GM21515 (cell line): ENCODE data around the gene MAML2.

Experiments used
- ATAC-seq: cut with Tn5 transposase; IDR thresholded peaks from one replicate; pipeline ENCODE4 v1.9.1; 2021; ENCODE audit not compliant: unreplicated experiment

The MAML2 gene

DNA sequence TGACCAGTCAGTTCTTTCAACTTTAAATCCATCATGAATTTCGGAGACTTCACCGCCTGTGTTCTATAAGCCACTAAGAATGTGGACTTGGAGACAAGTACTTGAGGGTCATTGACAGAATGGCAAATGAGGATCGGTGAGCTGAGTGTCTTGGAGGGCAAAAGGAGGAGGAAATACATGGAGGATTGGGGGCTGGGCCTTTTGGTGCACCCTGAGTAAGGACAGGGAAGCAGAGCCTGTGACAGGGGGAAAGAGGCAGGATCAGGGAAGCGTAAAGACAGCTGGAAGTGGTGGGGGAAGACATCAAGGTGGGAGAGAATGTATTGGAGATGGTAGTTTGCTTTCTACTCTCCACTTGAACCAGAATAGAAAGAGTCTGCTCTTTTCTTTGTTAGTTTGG lies 348.7 kb downstream of the MAML2 start:
- no peak for ATAC-seq

DNA sequence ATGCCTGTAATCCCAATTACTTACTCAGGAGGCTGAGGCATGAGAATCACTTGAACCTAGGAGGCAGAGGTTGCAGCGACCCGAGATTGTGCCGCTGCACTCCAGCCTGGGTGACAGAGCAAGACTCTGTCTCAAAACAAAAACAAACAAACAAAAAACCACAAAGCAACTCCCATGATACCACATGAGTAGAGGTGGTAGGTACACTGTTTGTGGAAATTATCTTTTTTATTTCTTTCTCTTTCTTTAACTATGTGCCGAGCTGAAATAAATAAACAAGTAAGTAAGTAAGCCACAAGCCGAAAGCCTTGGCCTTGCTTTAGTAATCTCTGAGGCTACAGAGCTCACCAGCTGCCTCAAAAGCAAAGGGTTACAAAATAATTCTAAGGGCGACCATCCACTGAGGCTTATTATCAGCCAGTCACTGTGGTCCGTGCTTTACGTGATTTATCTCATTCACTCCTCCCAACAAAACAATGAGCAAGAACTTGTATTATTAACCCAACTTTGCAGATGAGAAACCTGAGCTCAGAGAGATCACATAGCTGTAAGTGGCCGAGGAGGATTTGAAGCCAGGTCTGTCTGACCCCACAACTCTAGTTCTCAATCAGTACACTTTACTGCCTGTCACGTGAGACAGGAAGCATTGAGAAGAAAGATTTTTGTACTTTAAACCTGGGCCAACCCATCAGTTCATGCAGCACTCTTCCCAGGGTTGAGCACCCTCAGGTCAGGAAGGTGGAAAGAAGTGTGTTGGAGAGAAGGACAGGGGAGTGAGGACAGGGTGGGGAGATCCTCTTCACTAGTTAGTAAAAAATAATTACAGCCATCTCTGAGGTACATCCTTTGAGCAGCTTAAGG lies 349.3 kb downstream of the MAML2 start:
- ATAC-seq: no peak

DNA sequence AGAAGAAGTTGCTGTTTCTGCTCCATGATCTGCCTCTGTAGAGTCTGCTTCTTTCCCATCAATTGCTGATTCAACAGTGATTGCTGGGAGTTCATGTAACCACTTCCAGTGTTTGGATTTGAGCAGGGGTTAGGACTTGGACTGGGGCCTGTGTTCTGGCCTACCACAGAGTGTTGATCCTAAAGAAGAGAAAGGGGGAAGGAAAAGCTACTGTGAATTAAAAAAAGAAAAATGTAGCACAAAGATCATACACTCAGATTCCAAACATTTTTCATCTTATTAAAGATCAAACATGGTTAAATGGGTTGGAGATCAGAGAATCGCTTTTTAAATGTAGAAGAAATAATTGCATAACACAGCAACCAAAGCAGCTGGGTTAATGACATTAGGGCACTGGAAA lies 351.4 kb downstream of the MAML2 start:
- ATAC-seq: no peak

DNA sequence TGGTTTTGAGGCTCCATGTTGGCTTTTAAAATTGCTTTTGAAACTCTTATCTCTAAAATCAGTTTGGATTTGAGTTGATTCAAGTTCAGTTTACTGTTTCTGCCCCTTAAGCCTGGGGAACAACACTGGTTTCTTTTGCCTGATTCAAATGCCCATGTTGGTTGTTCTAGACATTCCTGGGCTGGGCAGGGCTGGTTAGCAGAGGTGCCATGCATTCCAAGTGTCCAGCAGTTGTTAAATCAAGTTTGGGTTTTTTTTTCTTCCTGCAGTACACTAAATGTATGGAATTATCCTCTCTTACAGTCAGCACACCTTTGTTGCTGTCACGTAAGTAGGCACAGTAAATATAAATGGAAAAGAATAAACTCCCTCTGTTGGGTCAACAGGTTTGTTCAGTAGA lies 351.9 kb downstream of the MAML2 start:
- ATAC-seq: no peak

DNA sequence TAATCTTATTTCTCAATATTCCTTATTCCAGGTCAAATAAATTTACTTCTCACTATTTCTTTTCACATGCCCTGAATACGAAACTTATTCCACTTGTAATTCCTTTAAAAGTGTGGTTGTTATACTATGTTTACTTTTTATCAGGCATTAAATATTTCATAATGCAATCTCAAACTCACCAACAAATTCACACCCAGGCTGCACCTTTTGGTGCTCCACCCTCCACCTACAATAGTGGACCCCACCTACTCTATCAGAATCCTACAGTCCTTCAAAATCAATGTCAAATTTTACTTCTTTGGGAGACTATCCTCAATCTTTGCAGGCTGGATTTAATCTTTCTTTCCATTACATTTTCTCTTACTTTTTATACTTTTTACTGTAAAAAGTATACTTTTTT lies 353.2 kb downstream of the MAML2 start:
- ATAC-seq: no peak

DNA sequence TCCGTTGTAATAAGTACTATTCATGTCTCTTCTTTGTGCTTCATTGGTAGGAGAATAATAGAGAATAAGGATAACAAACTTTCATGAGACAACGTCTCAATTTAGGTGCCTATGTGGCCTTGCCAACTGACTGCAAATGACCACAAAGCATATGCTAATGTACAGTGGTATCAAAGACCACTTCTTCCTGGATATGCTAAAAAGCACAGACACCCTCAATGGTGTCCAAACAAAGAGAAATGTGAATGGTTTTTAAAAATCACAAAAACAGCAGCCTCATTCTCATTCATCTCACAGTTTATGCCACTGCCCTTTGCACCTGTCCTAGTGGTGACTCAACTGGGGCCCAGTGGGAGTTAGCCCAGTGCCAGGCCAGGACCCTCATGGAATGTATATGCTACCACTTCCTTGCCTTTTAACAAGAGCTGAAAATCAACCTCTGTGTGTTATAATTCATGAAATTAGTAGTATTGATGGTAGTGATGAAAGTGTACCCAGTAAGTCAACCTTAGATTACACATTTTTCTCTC lies 353.9 kb downstream of the MAML2 start:
- no peak for ATAC-seq

DNA sequence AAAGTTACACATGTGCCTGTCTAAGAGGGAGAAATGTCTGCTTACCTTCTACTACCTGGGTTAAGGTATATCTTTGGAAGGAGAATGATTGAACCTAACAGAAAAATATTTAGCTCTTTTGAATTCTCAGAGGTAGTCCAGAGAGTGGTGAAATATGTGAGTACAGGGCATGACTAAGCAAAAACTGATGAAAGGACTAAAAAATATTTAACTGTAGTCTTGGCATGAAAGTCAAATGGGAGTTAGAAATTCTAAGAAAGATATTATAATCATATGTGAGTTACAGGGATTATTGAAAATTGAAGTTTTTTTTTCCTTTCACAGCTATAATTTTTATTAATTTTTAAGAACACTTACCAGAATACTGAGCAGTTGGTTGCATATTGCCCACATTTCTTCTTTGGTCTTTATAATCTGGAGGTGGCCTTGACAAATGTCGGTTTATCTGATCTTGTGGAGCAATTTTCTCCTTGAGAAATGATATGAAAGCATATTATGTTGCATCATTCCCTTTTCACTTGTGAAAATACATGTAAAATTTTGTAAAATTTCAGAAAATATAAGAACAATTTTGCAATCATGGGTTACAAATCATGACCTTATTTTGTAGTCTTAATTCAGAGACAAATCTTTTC lies 357.7 kb downstream of the MAML2 start:
- ATAC-seq: no peak

DNA sequence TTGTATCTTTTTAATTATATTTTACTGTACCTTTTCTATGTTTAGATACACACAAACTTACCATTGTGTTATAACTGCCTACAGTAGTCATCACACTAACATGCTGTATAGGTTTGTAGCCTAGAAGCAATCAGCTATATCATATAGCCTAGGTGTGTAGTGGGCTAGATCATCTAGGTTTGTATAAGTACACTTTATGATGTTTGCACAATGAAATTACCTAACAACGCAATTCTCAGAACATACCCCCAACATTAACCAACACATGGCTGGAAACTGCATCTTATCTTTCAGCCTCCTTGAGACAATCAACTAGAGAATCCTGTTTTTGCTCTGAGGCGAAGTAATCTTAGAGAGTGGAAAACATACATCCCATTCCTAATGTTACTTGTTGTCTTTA lies 358.9 kb downstream of the MAML2 start:
- ATAC-seq: no peak

DNA sequence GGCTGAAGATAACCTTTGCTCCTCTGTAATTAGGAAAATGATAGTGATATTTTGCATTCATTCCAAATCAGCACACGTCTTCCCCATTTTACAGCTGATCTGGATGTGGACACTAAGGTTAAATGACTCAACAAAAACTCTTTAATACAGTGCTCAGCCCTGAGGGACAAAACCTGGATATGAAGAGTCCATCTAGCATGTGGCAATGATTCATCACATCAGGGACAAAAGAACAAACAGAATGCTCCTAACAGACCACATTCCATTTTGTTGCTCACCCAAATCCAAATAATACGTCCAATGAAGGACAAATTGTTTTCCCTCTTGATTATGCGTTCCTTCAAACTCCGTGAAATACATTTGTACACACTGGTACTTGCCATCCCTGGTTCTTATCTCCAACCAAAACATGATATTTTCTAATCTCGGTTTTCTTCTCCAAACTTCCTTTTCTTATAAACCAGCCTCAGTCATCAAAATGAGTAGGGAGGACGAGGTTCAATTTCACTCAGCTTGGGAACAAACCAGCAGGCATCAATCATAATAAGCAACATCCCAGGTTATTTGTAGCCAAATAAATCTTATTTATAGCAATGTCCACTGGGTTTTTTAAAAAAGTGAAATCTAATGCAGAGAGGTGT lies 365.3 kb downstream of the MAML2 start:
- ATAC-seq: no peak

DNA sequence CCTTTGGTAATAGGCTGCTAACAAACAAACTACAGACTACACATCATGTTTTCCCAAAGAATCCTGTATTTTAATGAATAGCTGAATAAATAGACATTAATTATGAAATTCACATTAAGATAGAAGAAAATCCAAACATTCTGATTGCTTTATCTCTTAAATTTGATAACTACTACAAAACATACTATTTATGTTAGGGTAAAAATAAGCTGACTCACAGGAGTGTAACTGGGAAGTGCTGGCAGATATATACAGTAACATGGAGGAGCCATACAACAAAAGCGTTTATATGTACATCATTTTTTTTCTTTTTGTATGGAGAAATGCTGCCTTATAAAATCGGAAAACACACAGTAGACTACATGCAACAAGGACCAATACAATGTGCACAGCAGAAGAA lies 366.4 kb downstream of the MAML2 start:
- no peak for ATAC-seq

DNA sequence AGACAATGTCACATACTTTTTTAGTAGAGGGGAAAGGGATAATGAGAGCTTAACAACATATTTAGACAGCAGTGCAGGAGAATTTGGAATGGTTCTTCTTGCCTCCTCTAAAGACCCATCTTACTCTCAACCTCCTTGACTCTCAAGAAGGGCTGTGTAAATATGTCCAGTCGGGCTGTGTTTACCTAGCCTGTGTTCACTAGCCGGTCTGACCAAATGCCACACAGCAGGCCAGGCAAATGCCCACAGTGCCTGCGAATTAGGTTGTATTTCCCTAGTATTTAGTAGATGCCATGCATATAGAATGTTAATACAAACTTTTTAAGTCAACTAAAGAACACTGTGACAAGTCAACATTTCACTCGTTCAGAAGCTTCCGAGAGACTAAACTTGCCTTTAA lies 367.7 kb downstream of the MAML2 start:
- no peak for ATAC-seq

DNA sequence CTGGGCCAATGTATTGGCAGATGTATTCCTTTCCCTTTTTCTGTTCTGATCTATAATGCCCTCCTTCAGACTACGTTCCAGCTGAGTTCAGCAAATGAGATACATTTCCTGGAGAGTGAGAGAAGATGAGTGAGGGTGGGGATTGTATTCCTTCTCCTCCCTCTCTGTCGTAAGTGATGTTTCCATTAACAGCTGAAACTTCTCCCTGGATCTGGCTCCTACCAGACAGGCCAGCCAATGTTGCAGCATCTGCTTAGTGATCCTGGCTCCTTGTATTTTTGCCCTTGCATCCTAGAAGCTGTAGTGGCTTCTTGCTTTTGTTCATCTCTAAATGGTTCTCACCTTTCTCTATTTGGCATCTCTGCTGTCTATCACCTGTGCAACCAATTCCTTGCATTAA lies 370.9 kb downstream of the MAML2 start:
- no peak for ATAC-seq

DNA sequence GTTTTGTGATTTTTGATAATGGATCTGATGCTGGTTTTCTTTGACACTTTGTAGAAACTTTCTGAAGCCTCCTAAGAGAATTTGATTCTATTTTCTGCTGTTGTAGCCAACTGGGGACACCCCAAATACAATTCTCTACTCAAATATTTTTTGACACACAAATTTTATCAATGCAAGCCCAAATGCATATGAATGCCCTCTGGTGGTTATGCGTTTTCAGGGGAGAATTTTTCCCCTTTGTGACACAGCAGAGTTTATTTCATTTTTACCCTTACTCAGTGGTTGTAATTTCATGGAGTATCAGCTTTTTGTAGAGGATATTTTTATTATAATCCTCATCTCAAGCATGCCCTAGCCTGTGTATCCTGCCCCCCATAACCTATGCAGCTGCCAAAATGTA lies 374.4 kb downstream of the MAML2 start:
- ATAC-seq: no peak

DNA sequence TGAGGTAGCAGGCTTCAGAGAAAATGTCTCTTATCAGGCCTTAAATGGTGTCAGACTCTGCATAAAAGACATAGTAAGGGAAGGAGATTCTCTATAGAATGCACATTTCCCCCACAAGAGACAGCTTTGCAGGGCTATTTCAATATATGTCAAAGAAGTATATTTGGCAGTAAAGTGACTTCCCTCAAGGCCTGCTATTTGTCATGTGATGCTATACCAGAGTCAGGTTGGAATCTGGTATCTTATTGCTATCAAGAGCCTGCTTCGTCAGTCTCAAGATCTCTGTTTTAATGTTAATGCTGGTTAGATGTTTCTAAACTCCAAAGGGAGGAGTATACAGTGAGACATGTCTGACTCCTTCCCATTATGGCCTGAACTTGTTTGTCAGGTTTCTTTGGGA lies 378.7 kb downstream of the MAML2 start:
- ATAC-seq: no peak

DNA sequence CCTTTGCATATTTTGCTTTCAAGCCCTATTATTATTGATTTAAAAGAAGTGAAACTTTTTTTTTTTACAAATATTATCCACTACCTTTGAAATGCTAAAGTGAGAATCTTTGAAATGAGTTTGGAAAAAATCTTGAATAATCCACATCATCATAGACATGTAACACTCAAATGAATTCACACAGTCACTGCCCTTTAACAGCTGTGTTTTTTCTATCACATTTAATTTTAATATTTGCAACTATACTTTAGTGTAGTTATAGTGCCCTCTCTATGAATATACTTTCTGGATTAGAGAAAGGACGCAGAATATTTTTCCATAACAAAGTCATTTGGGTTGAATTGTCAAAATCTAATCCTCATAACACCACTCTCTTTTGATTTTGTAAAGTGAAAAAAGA lies 381.2 kb downstream of the MAML2 start:
- no peak for ATAC-seq

DNA sequence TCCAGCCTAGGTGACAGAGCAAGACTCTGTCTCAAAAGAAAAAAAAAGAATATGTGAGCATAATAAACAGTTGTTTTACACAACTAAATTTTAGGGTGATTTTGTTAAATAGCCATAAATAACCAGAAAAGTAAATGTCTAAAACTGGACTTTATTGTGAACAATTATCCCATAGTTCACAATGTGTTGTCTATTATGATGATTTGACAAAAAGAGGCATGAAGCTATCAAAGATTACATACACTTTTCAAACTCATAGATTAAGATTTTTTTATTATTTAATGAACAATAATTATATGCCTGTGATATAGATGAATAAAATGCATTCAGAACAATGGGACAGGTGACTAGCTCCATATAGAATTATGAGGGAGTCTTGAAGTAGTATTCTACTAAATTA lies 392.1 kb downstream of the MAML2 start:
- no peak for ATAC-seq

DNA sequence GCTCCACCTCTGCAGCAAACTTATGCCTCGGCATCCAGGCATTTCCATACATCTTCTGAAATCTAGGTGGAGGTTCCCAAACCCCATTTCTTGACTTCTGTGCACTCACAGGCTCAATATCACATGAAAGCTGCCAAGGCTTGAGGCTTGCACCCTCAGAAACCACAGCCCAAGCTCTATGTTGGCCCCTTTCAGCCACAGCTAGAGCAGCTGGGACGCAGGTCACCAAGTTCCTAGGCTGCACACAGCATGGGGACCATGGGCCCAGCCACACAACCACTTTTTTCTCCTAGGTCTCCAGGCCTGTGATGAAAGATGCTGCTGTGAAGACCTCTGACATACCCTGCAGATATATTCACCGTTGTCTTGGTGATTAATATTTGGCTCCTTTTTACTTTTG lies 394.4 kb downstream of the MAML2 start:
- ATAC-seq: no peak

DNA sequence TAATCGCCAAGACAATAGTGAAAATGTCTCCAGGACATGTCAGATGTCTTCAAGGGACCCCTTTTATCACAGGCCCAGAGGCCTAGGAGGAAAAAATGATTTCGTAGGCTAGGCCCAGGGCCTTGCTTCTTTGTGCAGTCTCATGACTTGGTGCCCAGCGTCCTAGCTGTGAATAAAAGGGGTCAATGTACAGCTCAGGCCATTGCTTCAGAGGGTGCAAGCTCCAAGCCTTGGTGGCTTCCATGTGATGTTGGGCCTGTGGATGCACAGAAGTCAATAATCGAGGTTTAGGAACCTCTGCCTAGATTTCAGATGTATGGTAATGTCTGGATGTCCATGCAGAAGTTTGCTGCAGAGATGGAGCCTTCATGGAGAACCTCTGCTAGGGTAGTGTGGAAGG lies 398.4 kb downstream of the MAML2 start:
- ATAC-seq: no peak

DNA sequence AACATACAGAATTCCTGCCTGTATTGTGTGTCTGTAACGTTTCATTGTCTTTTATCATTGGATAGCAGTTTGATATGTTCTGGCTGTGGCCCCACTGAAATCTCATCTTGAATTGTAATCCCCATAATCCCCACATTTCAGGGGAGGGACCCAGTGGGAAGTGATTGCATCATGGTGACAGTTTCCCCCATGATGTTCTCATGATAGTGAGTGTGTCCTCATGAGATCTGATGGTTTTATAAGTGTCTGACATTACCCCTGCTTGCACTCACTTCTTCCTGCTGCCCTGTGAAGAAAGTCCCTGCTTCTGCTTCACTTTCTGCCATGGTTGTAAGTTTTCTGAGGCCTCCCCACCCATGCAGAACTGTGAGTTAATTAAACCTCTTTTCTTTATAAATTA lies 399.4 kb downstream of the MAML2 start:
- ATAC-seq: no peak

DNA sequence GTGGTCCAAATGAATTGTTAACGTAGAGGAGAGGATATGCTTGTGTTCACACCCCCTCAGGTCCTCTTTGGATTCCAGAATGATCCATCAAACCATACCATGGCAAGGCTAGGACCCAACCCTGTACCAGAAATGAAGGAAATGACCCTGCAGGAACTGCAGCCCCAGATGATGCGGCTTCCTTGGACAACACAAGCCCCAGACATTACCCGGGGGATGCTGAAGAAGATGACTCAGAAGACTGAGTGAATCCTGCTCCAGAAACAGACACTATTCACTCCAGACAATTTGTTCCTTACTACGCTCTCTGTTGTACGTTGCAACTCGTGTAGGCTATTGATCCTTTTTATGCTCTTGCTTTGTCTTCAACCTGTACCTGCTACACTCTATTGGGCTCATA lies 403.9 kb downstream of the MAML2 start:
- ATAC-seq: no peak

DNA sequence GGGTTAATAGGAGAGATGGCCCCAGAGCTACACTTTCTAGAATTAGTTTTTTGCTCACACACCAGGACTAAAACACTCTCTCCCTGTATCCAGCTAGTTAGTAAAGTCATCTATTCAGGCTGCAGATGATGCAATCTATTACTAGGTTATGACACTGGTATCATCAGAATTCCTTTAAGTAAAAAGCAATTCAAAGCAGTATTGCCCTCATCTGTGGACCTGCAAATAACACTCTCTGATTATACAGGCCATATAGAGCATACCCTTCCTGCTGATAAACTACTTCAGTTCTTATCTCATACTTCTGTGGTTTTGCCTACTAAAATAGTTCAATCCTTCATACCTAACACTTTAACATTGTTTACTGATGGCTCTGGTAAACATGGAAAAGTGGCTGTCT lies 405.6 kb downstream of the MAML2 start:
- no peak for ATAC-seq

DNA sequence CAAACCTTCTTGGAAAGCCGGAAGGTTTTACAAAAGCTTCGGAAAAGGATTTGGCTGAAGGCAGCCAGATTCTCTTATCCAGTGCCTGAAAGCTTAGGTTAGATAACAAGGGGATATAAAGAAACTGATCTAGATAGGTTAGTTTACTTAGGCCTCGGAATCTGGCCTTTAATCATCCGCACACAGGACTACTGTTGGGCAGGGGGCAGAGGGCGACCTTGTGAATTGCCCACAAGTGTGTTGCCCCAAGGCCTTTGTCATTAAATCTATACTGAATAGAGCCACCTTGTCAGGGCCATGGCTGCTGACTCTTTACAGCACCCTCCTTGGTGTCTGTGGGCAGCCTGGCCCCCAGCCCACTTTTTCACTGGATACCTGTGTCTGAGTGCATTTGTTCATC lies 409.4 kb downstream of the MAML2 start:
- no peak for ATAC-seq
